GM19023 (cell line): Measurements from ENCODE around the gene DUXB.
A peak's percentile ranks its signal among the peaks of the same experiment; 100 is the strongest.

ENCODE experiments used
- ATAC-seq: cut with Tn5 transposase; IDR thresholded peaks from one replicate; pipeline ENCODE4 v1.9.1; 2021; ENCODE audit warnings: mild to moderate bottlenecking, moderate library complexity; ENCODE audit not compliant: unreplicated experiment

DUXB gene

GRCh38 chr16:75660726-75661302 is 40.4 kb downstream of the DUXB start:
- ATAC-seq: no peak

GRCh38 chr16:75660321-75660720 is 40.9 kb downstream of the DUXB start:
- no peak for ATAC-seq

- ATAC-seq: no peak
Observed at GRCh38 chr16:75658175-75658574, 43.1 kb downstream of the DUXB start.

- ATAC-seq: no peak
Observed at GRCh38 chr16:75653922-75654321, 47.3 kb downstream of the DUXB start.

- peak; percentile 36 for ATAC-seq
Observed at GRCh38 chr16:75648265-75649076, 52.8 kb downstream of the DUXB start.

GRCh38 chr16:75647492-75648264 is 53.6 kb downstream of the DUXB start, which contains the start of the genes KARS1 and TERF2IP:
Gene KARS1 (minus strand): TSS chr16:75647665. CDS start chr16:75647639, 26 bp downstream.
Gene TERF2IP (plus strand): TSS chr16:75647773. CDS start chr16:75647883, 110 bp downstream.
- peak; percentile 88 for ATAC-seq

GRCh38 chr16:75647112-75647491 is 54.2 kb downstream of the DUXB start:
- peak; percentile 23 for ATAC-seq

- no peak for ATAC-seq
Observed at GRCh38 chr16:75644240-75645012, 56.8 kb downstream of the DUXB start.
